Prostate gland (tissue), 2 donors: Measurements from ENCODE around the gene FAM193B. TPM values are rescaled to one million over a fixed set of nuclear protein-coding genes. Genes with fewer than 3 reads are reported as not detected.
A peak's percentile ranks its signal among the peaks of the same experiment; 100 is the strongest.

Source experiments
- DNase-seq: peaks from one replicate; pipeline ENCODE4 v3.0.0-alpha.2; 2019; ENCODE audit warnings: low spot score
- H3K27ac ChIP-seq, 2 donors: fragments of 200-600 bp; sonication (generic); 2 replicates each; pipeline ENCODE4 v1.5.1; 2017 to 2019
- H3K27me3 ChIP-seq: fragments of 200-600 bp; sonication (generic); replicated peaks from 2 replicates; pipeline ENCODE4 v1.5.1; 2019; ENCODE audit not compliant: insufficient read depth
- H3K36me3 ChIP-seq, 2 donors: fragments of 200-600 bp; sonication (generic); 1 replicate in 1 of 2; 2 replicates in 1 of 2; pipeline versions ENCODE4 v1.5.1 to v1.8.1; 2017 to 2019
- H3K4me1 ChIP-seq: fragments of 200-600 bp; sonication (generic); replicated peaks from 2 replicates; pipeline ENCODE4 v1.5.1; 2019
- H3K4me3 ChIP-seq, 2 donors: fragments of 200-600 bp; sonication (generic); 2 replicates each; pipeline ENCODE4 v1.5.1; 2017 to 2019
- H3K9me3 ChIP-seq: fragments of 200-600 bp; sonication (generic); 2 replicates; pipeline ENCODE4 v1.5.1; 2017
- POLR2A ChIP-seq: fragments of 450-650 bp; IDR thresholded peaks from one replicate; pipeline ENCODE4 v1.6.1; 2016; ENCODE audit warnings: antibody characterized with exemption, mild to moderate bottlenecking
- POLR2AphosphoS5 ChIP-seq: sonication (generic); formaldehyde crosslinking; IDR thresholded peaks from one replicate; pipeline ENCODE4 v1.6.1; 2017; ENCODE audit warnings: antibody characterized with exemption
- WGBS: methylation state at CpG from one replicate; pipeline ENCODE4 v1.1.5; 2018; 5-methylcytosine and 5-hydroxymethylcytosine counted together
- intact Hi-C: fragments of 100-400 bp; cut with DNase I; formaldehyde crosslinking; loops from one replicate; pipeline ENCODE4 v1.14.2; 2022
- total RNA-seq, 2 donors: library from RNA; depleted of rRNA; stranded (reverse); fragments of >200 nt; gene quantifications; one replicate each; pipeline ENCODE4 v1.1.0, GENCODE V29; 2016
- TF ChIP-seq, protein P1 (sequence below), 4 experiments: fragments of 200-600 bp in 2 of 4; fragments of 450-650 bp in 2 of 4; sonication (generic) in 2 of 4; IDR thresholded peaks; 1 replicate in 3 of 4; 2 replicates in 1 of 4; pipeline ENCODE4 v1.5.1; 2016 to 2019; ENCODE audit warnings: antibody characterized with exemption in 4 of 4, mild to moderate bottlenecking in 2 of 4, moderate library complexity in 2 of 4

The FAM193B gene
- total RNA-seq, 2 donors from 2014 or later: 59.6 to 112 TPM

DNA sequence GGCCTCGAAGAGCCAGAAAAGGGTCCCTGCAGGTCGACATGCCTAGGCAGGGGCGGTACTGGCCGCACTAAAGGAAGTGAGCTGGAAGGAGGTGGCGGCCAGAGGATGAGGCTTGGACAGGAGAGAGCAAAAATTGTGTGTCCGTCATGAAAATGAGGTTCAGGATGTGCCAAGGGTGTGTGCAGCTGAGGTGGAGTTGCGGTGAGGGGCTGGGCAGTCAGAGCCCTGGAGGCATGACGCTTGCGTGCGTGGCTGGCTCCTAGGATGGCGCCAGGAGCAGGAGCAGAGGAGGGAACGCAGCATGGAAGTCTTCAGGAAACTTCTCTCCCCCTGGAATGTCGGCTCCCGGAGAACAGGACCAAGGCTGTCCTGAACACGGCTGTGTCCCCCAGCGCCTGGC is 51.5 kb downstream of the FAM193B start:
- no peaks in the 10 kb centered on the region for H3K36me3 ChIP-seq
- no peaks in the 10 kb centered on the region for H3K27me3 ChIP-seq
- no peaks in the 10 kb centered on the region for H3K4me1 ChIP-seq
- DNase-seq: no peak
- H3K9me3 ChIP-seq: no peaks in the 10 kb centered on the region
- intact Hi-C loops: loop anchor here (5.0 kb wide), 1 partner anchor 111 kb away; no protein-coding TSS in a partner anchor
- H3K27ac ChIP-seq: no peak overlapping the region
- 52% methylated on average over 16 of the region's 16 CpGs for WGBS
- TF ChIP-seq POLR2A (no peak), POLR2AphosphoS5 (no peak)
- TF ChIP-seq, protein P1, sequence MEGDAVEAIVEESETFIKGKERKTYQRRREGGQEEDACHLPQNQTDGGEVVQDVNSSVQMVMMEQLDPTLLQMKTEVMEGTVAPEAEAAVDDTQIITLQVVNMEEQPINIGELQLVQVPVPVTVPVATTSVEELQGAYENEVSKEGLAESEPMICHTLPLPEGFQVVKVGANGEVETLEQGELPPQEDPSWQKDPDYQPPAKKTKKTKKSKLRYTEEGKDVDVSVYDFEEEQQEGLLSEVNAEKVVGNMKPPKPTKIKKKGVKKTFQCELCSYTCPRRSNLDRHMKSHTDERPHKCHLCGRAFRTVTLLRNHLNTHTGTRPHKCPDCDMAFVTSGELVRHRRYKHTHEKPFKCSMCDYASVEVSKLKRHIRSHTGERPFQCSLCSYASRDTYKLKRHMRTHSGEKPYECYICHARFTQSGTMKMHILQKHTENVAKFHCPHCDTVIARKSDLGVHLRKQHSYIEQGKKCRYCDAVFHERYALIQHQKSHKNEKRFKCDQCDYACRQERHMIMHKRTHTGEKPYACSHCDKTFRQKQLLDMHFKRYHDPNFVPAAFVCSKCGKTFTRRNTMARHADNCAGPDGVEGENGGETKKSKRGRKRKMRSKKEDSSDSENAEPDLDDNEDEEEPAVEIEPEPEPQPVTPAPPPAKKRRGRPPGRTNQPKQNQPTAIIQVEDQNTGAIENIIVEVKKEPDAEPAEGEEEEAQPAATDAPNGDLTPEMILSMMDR (IDR thresholded peaks at IDR 0.05): no peak
- no peak overlapping the region for H3K4me3 ChIP-seq

DNA sequence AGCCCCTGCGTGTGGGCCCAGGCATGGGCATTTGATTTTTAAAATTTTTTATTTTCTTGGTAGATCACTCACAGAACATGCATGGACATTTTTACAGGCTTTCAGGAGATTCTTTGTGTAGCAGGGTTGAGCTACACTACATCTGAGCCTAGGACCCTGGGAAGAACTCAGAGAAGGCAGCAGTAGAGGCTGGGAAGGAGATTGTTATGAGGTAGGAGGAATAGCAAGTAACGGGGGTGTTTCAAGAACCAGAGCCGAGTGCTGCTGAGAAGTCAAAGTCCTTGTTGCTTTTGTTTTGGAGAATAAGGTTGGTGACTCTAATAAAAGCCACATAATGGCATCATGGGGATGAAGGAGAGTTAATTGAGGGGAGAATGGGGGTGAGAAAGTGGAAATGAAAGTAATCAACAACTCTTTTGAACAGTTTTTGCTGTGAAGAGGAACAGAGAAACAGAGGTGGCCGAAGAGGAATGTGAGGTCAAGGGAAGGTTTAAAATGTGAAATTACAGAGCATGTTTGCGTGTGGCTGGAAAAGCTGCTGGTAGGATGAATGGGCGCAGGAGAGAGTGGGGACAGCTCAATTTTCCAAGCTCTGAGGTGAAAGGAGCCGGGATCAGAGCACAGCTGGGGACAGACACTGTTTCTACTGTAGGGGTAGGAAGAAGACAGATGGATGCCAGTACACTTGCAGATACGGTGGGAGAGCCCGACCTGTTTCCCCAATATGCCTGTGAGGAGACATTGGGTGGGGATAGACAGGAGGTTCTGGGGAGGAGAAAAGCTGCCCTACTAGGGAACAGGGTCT is 52.3 kb downstream of the FAM193B start:
- WGBS: 62% methylated on average over 9 of the region's 9 CpGs
- no peaks in the 10 kb centered on the region for H3K27me3 ChIP-seq
- DNase-seq: no peak
- H3K4me3 ChIP-seq: no peak overlapping the region
- no peaks in the 10 kb centered on the region for H3K9me3 ChIP-seq
- H3K4me1 ChIP-seq: no peaks in the 10 kb centered on the region
- TF ChIP-seq, protein P1 (IDR thresholded peaks at IDR 0.05): no peak
- TF ChIP-seq POLR2A: no peak
- TF ChIP-seq POLR2AphosphoS5: no peak
- no peaks in the 10 kb centered on the region for H3K36me3 ChIP-seq
- H3K27ac ChIP-seq: no peak overlapping the region
- intact Hi-C loops: loop anchor here (5.0 kb wide), 1 partner anchor 110 kb away; no protein-coding TSS in a partner anchor

DNA sequence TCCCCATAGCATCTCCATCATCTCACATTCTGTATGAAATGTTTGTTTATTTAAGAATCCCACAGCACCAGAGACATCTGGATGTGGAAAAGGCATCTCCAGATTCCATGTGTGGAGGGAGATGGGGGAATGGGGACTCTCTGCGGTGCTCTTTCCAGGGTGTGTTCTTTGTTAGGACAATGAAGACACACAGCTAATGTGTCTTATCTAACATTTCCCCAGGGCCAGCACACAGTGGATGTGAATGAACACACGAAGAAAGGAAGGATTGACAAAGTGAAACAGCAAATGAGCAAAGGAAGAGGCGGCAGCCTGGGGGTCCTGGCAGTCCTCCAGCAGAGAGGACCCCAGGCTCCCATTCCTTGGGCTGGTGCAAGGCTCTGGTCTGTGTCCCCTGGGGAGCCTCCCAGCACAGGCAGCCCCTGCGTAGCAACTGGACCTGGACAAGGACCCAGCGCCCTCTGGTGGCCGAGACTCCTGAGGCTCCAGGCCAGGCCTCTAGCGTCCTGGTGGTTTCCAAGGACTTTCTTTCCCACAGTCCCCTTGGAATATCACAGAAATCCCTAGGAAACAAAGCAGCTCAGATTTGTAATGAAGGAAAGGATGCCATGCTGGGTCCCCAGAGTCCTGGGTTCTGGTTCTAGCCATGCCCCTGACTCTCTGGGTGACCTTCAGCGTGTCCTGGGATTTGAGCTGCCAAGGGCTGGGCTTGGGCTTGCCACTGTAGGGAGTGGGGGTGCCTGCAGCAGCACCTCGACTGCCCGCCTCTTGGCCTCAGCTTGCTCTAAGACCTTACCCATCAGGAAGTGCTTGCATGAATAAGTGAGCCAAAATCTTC is 53.5 kb downstream of the FAM193B start:
- DNase-seq: peak; percentile 86

DNA sequence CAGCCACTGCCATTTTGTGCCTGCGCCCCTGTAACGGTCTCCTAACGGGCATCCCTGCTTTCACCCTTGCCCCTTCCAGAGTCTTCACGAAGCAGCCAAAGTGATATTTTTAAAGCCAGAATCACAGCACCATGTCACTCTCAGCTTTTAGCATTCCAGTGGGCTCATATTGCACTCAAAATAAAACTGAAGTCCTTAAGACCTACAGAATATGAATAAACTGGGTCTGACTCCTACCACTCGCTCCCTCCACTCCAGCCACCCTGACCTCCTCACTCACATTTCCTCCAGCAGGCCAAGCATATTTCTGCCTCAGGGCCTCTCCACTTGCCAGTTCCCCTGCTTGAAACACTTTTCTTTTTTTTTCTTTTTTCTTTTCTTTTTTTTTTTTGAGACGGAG is 54.5 kb downstream of the FAM193B start:
- H3K27ac ChIP-seq: no peak overlapping the region
- WGBS: 78% methylated on average over 6 of the region's 6 CpGs
- no peaks in the 10 kb centered on the region for H3K9me3 ChIP-seq
- peaks cover 4% of the 10 kb centered on the region for H3K4me1 ChIP-seq
- intact Hi-C loops: loop anchor here (2.0 to 5.0 kb wide), 2 partner anchors 45 to 108 kb away; no protein-coding TSS in a partner anchor
- no peak overlapping the region for H3K4me3 ChIP-seq
- DNase-seq: no peak
- no peaks in the 10 kb centered on the region for H3K36me3 ChIP-seq
- no peaks in the 10 kb centered on the region for H3K27me3 ChIP-seq
- no peak for TF ChIP-seq POLR2A
- no peak for TF ChIP-seq POLR2AphosphoS5
- TF ChIP-seq, protein P1 (IDR thresholded peaks at IDR 0.05): no peak

More for the DNA sequence above, 53.5 kb downstream of the FAM193B start:
- Histone ChIP-seq H3K4me3 (no peak overlapping the region), H3K9me3 (no peaks in the 10 kb centered on the region), H3K27me3 (no peaks in the 10 kb centered on the region), H3K36me3 (no peaks in the 10 kb centered on the region), H3K4me1 (peaks cover 4% of the 10 kb centered on the region), H3K27ac (no peak overlapping the region)
- intact Hi-C loops: loop anchor here (5.0 kb wide), 1 partner anchor 109 kb away; no protein-coding TSS in a partner anchor
- WGBS: 15% methylated on average over 10 of the region's 10 CpGs
- TF ChIP-seq POLR2A (no peak), POLR2AphosphoS5 (peak; percentile 68)
- TF ChIP-seq, protein P1 (IDR thresholded peaks at IDR 0.05): peak; percentile 83 to 93 (median 91)
